Keratinocyte (primary cell): ENCODE measurements around the gene KLF11. TPM values are rescaled to one million over a fixed set of nuclear protein-coding genes. Genes with fewer than 3 reads are reported as not detected.
"Not testable (repeated sequence)": the region's sequence is repeated elsewhere in the genome, so short reads cannot be mapped to it uniquely, and the experiment has no call there.

Experiments used
- DNase-seq: peaks from one replicate; pipeline ENCODE4 v3.0.0-alpha.2; 2011; ENCODE audit warnings: low read depth, missing footprints, low spot score
- FAIRE-seq: peaks from 2 replicates; lab custom pipeline; 2011; peaks lifted over from hg19 to GRCh38; lab: Jason Lieb, UNC
- H2AFZ ChIP-seq: 2 replicates; pipeline ENCODE4 v1.6.0; 2012; ENCODE audit warnings: low read length, control low read depth, inconsistent platforms; ENCODE audit not compliant: control insufficient read depth
- H3K27ac ChIP-seq: 2 replicates; pipeline ENCODE4 v1.5.1; 2011; ENCODE audit warnings: low read length; ENCODE audit not compliant: control insufficient read depth, insufficient read depth
- H3K27me3 ChIP-seq: 3 replicates; pipeline ENCODE4 v1.6.0; 2011; ENCODE audit warnings: low read length; ENCODE audit not compliant: control insufficient read depth, insufficient read depth; ENCODE audit errors: extremely low read depth
- H3K36me3 ChIP-seq, 2 experiments: 2 replicates in 1 of 2; 3 replicates in 1 of 2; pipeline ENCODE4 v1.5.1; 2011; ENCODE audit warnings: low read length in 2 of 2, mild to moderate bottlenecking in 1 of 2; ENCODE audit not compliant: control insufficient read depth in 2 of 2, insufficient read depth in 2 of 2; ENCODE audit errors: extremely low read depth in 1 of 2
- H3K4me1 ChIP-seq: 3 replicates; pipeline ENCODE4 v1.5.1; 2011; ENCODE audit warnings: low read length; ENCODE audit not compliant: control insufficient read depth, insufficient read depth; ENCODE audit errors: extremely low read depth
- H3K4me2 ChIP-seq: 3 replicates; pipeline ENCODE4 v1.6.0; 2011; ENCODE audit warnings: low read depth, low read length; ENCODE audit not compliant: control insufficient read depth, insufficient read depth; ENCODE audit errors: extremely low read depth
- H3K4me3 ChIP-seq, 3 experiments: fragments of 200-600 bp in 1 of 3; sonication (generic) in 1 of 3; 2 replicates in 2 of 3; 3 replicates in 1 of 3; pipeline ENCODE4 v1.5.1; 2011 to 2016; ENCODE audit warnings: low read length in 3 of 3, mild to moderate bottlenecking in 3 of 3, control low read depth in 2 of 3, inconsistent platforms in 1 of 3, low read depth in 1 of 3, mixed read lengths in 1 of 3, mixed run types in 1 of 3, moderate library complexity in 1 of 3; ENCODE audit not compliant: control insufficient read depth in 2 of 3, insufficient read depth in 2 of 3; ENCODE audit errors: extremely low read depth in 1 of 3
- H3K79me2 ChIP-seq: 2 replicates; pipeline ENCODE4 v1.6.0; 2012; ENCODE audit warnings: low read length; ENCODE audit not compliant: control insufficient read depth, insufficient read depth
- H3K9ac ChIP-seq: 3 replicates; pipeline ENCODE4 v1.6.0; 2011; ENCODE audit warnings: low read length; ENCODE audit not compliant: control insufficient read depth, insufficient read depth; ENCODE audit errors: extremely low read depth
- H3K9me1 ChIP-seq: 3 replicates; pipeline ENCODE4 v1.6.0; 2011; ENCODE audit warnings: low read length; ENCODE audit not compliant: control insufficient read depth, insufficient read depth; ENCODE audit errors: extremely low read depth
- H3K9me3 ChIP-seq: 2 replicates; pipeline ENCODE4 v1.5.1; 2012; ENCODE audit warnings: low read depth, low read length; ENCODE audit not compliant: control insufficient read depth
- H4K20me1 ChIP-seq: 3 replicates; pipeline ENCODE4 v1.6.0; 2011; ENCODE audit warnings: low read length; ENCODE audit not compliant: control insufficient read depth, insufficient read depth; ENCODE audit errors: extremely low read depth
- EZH2 ChIP-seq: IDR thresholded peaks from one replicate; pipeline ENCODE4 v1.6.1; 2012; ENCODE audit warnings: inconsistent platforms, mild to moderate bottlenecking, low read length, moderate library complexity
- dilution Hi-C: fragments of 300-500 bp; cut with MboI; formaldehyde crosslinking; loops from one replicate; pipeline ENCODE4 v1.7.0; 2020; ENCODE audit warnings: low sequenced_read_pairs; ENCODE audit not compliant: extremely low pct_ligation_motif_present
- polyA plus RNA-seq, 5 experiments: library from polyadenylated mRNA; depleted of rRNA in 3 of 5; stranded (reverse) in 3 of 5; stranded (forward) in 1 of 5; unstranded in 1 of 5; fragments of >200 nt; gene quantifications; 1 replicate in 1 of 5; 2 replicates in 3 of 5; 3 replicates in 1 of 5; pipeline versions ENCODE4 v1.2.1 to v1.2.3, GENCODE V29; 2011 to 2012; ENCODE audit warnings: missing spikeins in 2 of 5, low read depth in 1 of 5, low replicate concordance in 1 of 5
- TF ChIP-seq, protein P1 (sequence below), 3 experiments: IDR thresholded peaks in 1 of 3; conservative IDR thresholded peaks in 1 of 3; optimal IDR thresholded peaks in 1 of 3; 2 replicates in 2 of 3; 3 replicates in 1 of 3; pipeline versions ENCODE3 to v1.5.1; 2011; ENCODE audit warnings: low read length in 3 of 3, mild to moderate bottlenecking in 3 of 3, moderate library complexity in 2 of 3, control low read depth in 1 of 3, inconsistent platforms in 1 of 3; ENCODE audit not compliant: insufficient read depth in 2 of 3; ENCODE audit errors: extremely low read depth in 1 of 3

KLF11 gene
- polyA plus RNA-seq, 1 donor (not counting 4 experiments of a cell fraction or from before 2014, with no cell fraction given) = 7.0 TPM

GRCh38 chr2:10009811-10010781 lies 33.3 kb upstream of the KLF11 start:
- no peak for DNase-seq
- TF ChIP-seq EZH2 = no peak
- TF ChIP-seq, protein P1, sequence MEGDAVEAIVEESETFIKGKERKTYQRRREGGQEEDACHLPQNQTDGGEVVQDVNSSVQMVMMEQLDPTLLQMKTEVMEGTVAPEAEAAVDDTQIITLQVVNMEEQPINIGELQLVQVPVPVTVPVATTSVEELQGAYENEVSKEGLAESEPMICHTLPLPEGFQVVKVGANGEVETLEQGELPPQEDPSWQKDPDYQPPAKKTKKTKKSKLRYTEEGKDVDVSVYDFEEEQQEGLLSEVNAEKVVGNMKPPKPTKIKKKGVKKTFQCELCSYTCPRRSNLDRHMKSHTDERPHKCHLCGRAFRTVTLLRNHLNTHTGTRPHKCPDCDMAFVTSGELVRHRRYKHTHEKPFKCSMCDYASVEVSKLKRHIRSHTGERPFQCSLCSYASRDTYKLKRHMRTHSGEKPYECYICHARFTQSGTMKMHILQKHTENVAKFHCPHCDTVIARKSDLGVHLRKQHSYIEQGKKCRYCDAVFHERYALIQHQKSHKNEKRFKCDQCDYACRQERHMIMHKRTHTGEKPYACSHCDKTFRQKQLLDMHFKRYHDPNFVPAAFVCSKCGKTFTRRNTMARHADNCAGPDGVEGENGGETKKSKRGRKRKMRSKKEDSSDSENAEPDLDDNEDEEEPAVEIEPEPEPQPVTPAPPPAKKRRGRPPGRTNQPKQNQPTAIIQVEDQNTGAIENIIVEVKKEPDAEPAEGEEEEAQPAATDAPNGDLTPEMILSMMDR (optimal IDR thresholded peaks at IDR 0.05 in 1 of 3, IDR thresholded peaks at IDR 0.05 in 1 of 3, conservative IDR thresholded peaks at IDR 0.05 in 1 of 3; ENCODE audit: extremely low read depth in 1 of 3, insufficient read depth in 2 of 3, low read length in 3 of 3) = no peak
- Histone ChIP-seq H3K4me2 (no peak overlapping the region), H3K9me3 (peaks cover 19% of the 10 kb centered on the region), H3K4me3 (no peak overlapping the region), H2AFZ (no peak overlapping the region), H3K4me1 (no peaks in the 10 kb centered on the region), H4K20me1 (no peaks in the 10 kb centered on the region), H3K27me3 (no peaks in the 10 kb centered on the region), H3K36me3 (no peaks in the 10 kb centered on the region), H3K9ac (no peak overlapping the region), H3K79me2 (no peaks in the 10 kb centered on the region), H3K9me1 (no peaks in the 10 kb centered on the region), H3K27ac (no peak overlapping the region)
- dilution Hi-C loops = no loop called here
- no peak for FAIRE-seq

DNA sequence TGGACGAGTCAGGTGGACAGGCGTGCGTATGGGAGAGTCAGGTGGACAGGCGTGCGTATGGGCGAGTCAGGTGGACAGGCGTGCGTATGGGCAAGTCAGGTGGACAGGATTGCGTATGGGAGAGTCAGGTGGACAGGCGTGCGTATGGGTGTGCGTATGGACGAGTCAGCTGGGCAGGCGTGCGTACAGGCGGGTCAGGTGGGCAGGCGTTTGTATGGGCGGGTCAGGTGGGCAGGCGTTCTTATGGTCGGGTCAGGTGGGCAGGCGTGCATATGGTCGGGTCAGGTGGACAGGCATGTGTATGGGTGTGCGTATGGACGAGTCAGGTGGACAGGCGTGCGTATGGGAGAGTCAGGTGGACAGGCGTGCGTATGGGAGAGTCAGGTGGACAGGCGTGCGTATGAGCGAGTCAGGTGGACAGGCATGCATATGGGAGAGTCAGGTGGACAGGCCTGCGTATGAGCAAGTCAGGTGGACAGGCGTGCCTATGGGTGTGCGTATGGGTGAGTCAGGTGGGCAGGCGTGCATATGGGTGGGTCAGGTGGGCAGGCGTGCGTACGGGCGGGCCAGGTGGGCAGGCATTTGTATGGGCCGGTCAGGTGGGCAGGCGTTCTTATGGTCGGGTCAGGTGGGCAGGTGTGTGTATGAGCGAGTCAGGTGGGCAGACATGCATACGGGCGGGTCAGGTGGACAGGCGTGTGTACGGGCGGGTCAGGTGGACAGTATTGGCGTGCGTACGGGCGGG lies 32.3 kb upstream of the KLF11 start:
- H3K9ac ChIP-seq, DNase-seq, H3K9me1 ChIP-seq, H2AFZ ChIP-seq, H3K36me3 ChIP-seq, H3K4me3 ChIP-seq, H4K20me1 ChIP-seq, FAIRE-seq, H3K4me1 ChIP-seq, H3K4me2 ChIP-seq, H3K79me2 ChIP-seq, dilution Hi-C loops, H3K27me3 ChIP-seq, H3K27ac ChIP-seq: not testable (repeated sequence)
- H3K9me3 ChIP-seq = peaks cover 19% of the 10 kb centered on the region

DNA sequence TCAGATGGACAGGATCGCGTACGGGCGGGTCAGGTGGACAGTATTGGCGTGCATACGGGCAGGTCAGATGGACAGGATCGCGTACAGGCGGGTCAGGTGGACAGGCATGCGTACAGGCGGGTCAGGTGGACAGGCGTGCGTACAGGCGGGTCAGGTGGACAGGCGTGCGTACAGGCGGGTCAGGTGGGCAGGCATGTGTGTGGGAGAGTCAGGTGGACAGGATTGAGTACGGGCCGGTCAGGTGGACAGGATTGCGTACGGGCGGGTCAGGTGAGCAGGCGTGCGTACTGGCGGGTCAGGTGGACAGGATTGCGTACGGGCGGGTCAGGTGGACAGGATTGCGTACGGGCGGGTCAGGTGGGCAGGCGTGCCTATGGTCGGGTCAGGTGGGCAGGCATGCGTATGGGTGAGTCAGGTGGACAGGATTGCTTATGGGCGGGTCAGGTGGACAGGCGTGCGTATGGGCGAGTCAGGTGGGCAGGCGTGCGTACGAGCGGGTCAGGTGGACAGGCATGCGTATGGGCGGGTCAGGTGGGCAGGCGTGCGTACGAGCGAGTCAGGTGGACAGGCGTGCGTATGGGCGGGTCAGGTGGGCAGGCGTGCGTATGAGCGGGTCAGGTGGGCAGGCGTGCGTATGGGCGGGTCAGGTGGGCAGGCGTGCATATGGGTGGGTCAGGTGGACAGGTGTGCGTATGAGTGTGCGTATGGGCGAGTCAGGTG lies 31.6 kb upstream of the KLF11 start:
- H3K4me2 ChIP-seq, H4K20me1 ChIP-seq, H3K9ac ChIP-seq, H3K79me2 ChIP-seq, H3K9me1 ChIP-seq, H3K4me1 ChIP-seq, H3K4me3 ChIP-seq, H2AFZ ChIP-seq, H3K27me3 ChIP-seq, FAIRE-seq, dilution Hi-C loops, H3K36me3 ChIP-seq, DNase-seq, H3K27ac ChIP-seq: not testable (repeated sequence)
- H3K9me3 ChIP-seq = peaks cover 19% of the 10 kb centered on the region
